ENCODE results near the gene RMND5B. TPM values are rescaled to one million over a fixed set of nuclear protein-coding genes. Genes with fewer than 3 reads are reported as not detected.
A peak's percentile ranks its signal among the peaks of the same experiment; 100 is the strongest.
"Not testable (repeated sequence)": the region's sequence is repeated elsewhere in the genome, so short reads cannot be mapped to it uniquely, and the experiment has no call there.

Gene RMND5B
- total and polyA plus RNA-seq, 5 experiments from 2014 or later: 24.9 to 39.0 (median 33.8) TPM

- H3K9me3 Mint-ChIP-seq: no peaks in the 10 kb centered on the region
- peak overlapping the region in 6 of 10 donors; percentile 40 to 71 (median 61) for H3K27ac Mint-ChIP-seq
- no peak for DNase-seq
- no peak overlapping the region for H3K4me3 Mint-ChIP-seq
- H3K27me3 Mint-ChIP-seq: no peaks in the 10 kb centered on the region
- POLR2A ChIA-PET: interaction anchor here (0.7 to 2.2 kb wide), 6 partner anchors 9 to 82 kb away, joined by 3 to 7 read pairs (median 5); partner anchors contain the start of genes N4BP3 and NHP2
- H3K4me1 Mint-ChIP-seq: peaks cover 17 to 71% (median 49%) of the 10 kb centered on the region in 4 donors
- ATAC-seq: no peak
- H3K36me3 Mint-ChIP-seq: peaks cover 0 to 25% (median 0%) of the 10 kb centered on the region in 3 donors
Measured at GRCh38 chr5:178123966-178124925, 6.6 kb upstream of the RMND5B start.

DNA sequence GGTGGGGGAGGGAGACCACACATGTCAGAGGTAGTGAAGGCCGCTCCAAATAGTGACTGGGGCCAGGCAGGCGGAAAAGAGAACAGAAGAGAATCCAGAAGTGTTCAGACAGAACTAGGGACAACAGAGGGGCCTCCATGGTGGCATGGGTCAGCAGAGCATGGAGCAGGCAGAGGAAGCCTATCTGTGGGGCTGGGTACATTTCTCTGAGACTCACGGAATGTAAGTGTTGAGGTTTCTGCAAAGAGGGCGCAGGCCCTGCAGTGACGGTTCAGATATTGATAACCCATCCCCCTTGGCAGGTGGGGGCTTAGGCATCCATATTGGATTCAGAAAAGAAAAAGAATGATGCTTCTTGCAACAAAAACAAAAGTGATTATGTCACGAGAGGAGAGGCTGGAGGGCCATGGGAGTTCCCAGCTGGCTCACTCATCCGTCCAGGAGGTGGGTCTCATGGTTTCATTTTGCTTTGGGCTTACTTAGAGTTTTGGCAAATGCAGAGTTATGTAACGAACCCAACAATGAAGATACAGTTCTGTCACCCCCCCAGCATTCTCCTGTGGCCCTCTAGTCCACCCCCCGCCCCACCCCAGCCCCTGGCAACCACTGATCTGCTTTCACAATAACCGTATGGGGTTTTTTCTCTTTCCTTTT, 5.4 kb upstream of the RMND5B start:
- Mint-ChIP-seq H3K36me3 (peaks cover 0 to 25% (median 0%) of the 10 kb centered on the region in 3 donors), H3K27ac (peak overlapping the region in 3 of 10 donors; percentile 36 to 90 (median 66)), H3K4me1 (peaks cover 17 to 67% (median 48%) of the 10 kb centered on the region in 4 donors), H3K27me3 (no peaks in the 10 kb centered on the region), H3K9me3 (no peaks in the 10 kb centered on the region), H3K4me3 (no peak overlapping the region)
- DNase-seq (no peak), ATAC-seq (no peak)
- POLR2A ChIA-PET: interaction anchor here (1.6 kb wide), 1 partner anchor 11 kb away, joined by 7 read pairs; the partner anchor contains the start of gene N4BP3

- POLR2A ChIA-PET: interaction anchor here (0.5 kb wide), 1 partner anchor 8 kb away, joined by 3 read pairs; no protein-coding TSS in a partner anchor
- peaks cover 0 to 16% (median 0%) of the 10 kb centered on the region in 3 donors for H3K36me3 Mint-ChIP-seq
- no peaks in the 10 kb centered on the region for H3K9me3 Mint-ChIP-seq
- peak overlapping the region in 5 of 10 donors; percentile 16 to 89 (median 60) for H3K27ac Mint-ChIP-seq
- no peak for DNase-seq
- no peak overlapping the region for H3K4me3 Mint-ChIP-seq
- ATAC-seq: no peak
- H3K27me3 Mint-ChIP-seq: no peaks in the 10 kb centered on the region
- H3K4me1 Mint-ChIP-seq: peaks cover 14 to 62% (median 43%) of the 10 kb centered on the region in 4 donors
Measured at GRCh38 chr5:178126556-178126955, 4.3 kb upstream of the RMND5B start.

- H3K27me3 Mint-ChIP-seq, ATAC-seq, POLR2A ChIA-PET, DNase-seq, H3K9me3 Mint-ChIP-seq: not testable (repeated sequence)
- H3K27ac Mint-ChIP-seq: peak overlapping the region in 7 of 10 donors; percentile 6 to 84 (median 51)
- peak overlapping the region in 1 of 10 donors; percentile 30 for H3K4me3 Mint-ChIP-seq
- H3K4me1 Mint-ChIP-seq: peaks cover 15 to 61% (median 45%) of the 10 kb centered on the region in 4 donors
- peaks cover 0 to 15% (median 0%) of the 10 kb centered on the region in 3 donors for H3K36me3 Mint-ChIP-seq
Measured at GRCh38 chr5:178127300-178128009, 3.4 kb upstream of the RMND5B start.

DNA sequence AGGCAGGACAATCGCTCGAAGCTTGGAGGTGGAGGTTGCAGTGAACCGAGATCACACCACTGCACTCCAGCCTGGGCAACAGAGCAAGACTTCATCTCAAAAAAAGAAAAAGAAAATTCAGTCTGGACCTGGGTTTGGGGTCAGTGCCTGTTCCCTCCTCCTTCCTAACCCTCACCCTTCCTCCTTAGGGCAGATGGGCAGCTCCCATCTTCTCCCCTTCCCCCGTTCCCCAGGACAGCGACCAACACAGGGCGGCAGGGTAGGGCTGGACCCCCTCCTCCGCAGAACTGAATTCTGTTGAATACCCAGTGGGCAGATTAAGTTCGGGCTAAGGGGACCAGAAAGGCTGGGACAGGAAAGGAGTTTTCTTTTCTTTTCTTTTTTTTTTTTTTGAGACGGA, 1.5 kb upstream of the RMND5B start:
- ATAC-seq (no peak), DNase-seq (no peak)
- POLR2A ChIA-PET: interaction anchor here (0.8 to 4.2 kb wide), 3 partner anchors 9 to 17 kb away, joined by 3 to 37 read pairs (median 10); partner anchors contain the start of gene N4BP3
- no peaks in the 10 kb centered on the region for H3K9me3 Mint-ChIP-seq
- peak overlapping the region in 3 of 10 donors; percentile 5 to 62 (median 32) for H3K27ac Mint-ChIP-seq
- H3K36me3 Mint-ChIP-seq: peaks cover 0 to 16% (median 0%) of the 10 kb centered on the region in 3 donors
- H3K4me3 Mint-ChIP-seq: peak overlapping the region in 6 of 10 donors; percentile 10 to 39 (median 35)
- no peaks in the 10 kb centered on the region for H3K27me3 Mint-ChIP-seq
- H3K4me1 Mint-ChIP-seq: peaks cover 19 to 58% (median 43%) of the 10 kb centered on the region in 4 donors

DNA sequence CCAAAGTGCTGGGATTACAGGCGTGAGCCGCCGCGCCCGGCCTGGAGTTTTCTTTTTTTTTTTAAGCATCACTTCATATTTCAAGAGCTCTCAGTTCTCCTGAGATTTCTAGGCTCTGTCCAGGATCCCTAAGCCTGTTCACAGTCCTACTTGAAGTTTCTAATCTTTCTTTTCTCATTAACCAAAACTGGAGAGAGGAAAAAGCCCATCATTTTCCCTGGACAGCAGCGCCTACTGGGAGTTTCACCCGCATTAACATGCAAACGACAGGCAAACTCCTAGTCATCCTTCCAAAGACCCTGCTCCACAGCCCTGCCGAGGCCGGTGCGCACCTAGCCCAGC, 609 bp upstream of the RMND5B start:
- H3K36me3 Mint-ChIP-seq: peaks cover 0 to 19% (median 0%) of the 10 kb centered on the region in 3 donors
- not testable (repeated sequence) for H3K27me3 Mint-ChIP-seq, ATAC-seq, DNase-seq, H3K9me3 Mint-ChIP-seq
- peak overlapping the region; percentile 56 to 79 (median 72) for H3K4me3 Mint-ChIP-seq
- H3K4me1 Mint-ChIP-seq: peaks cover 14 to 54% (median 40%) of the 10 kb centered on the region in 4 donors
- POLR2A ChIA-PET: interaction anchor here (2.1 to 4.2 kb wide), 2 partner anchors 10 to 15 kb away, joined by 10 to 37 read pairs; partner anchors contain the start of gene N4BP3
- peak overlapping the region in 7 of 10 donors; percentile 13 to 69 (median 48) for H3K27ac Mint-ChIP-seq

DNA sequence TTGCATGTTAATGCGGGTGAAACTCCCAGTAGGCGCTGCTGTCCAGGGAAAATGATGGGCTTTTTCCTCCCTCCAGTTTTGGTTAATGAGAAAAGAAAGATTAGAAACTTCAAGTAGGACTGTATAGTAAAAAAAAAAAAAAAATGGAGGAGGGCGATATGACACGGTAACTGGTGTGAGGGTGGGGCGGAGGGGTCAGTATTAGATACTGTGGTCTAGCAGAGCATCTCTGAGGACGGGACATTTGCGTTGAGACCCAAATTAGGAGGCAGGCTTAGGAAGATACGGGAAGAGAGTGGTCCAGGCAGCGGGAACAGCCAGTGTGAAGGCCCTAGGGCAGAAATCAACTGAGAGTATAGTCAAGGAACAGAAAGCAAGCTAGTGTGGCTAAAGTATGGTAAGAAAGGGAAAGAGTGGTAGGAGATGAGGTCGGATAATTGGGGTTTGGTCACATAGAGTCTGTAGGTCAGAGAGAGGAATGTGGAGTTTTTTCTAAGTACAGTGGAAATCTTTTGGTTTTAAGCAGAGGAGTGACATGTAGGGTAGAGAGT, 707 bp downstream of the RMND5B start:
- Mint-ChIP-seq H3K27me3 (no peaks in the 10 kb centered on the region), H3K27ac (peak overlapping the region; percentile 79 to 95 (median 87)), H3K4me1 (peaks cover 20 to 60% (median 41%) of the 10 kb centered on the region in 4 donors), H3K4me3 (peak overlapping the region; percentile 63 to 93 (median 86)), H3K9me3 (no peaks in the 10 kb centered on the region), H3K36me3 (peaks cover 0 to 26% (median 0%) of the 10 kb centered on the region in 3 donors)
- POLR2A ChIA-PET: interaction anchor here (0.7 to 4.2 kb wide), 7 partner anchors 9 to 73 kb away, joined by 3 to 37 read pairs (median 7); partner anchors contain the start of genes HNRNPAB, N4BP3 and NHP2
- DNase-seq (no peak), ATAC-seq (no peak)

DNA sequence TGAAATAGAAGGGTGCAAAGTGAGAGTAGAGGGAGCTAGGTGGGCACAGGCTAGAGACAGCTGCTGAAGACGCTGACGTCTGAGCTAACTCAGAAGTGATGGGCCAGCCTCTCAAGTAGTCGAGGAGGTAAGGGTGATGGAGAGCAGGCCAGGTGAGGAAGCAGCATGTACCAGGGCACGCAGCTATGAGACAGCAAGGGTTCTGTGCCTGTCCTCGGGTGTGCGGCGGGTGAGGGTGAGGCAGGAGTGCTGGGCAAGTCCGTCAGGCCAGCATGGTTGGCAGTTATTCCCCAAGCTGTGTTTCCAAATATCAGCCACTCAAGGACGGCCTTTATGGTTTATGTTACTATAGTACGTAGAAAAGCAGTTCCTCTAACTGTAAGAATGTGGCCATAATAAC, 6.2 kb downstream of the RMND5B start:
- DNase-seq (no peak), ATAC-seq (no peak)
- POLR2A ChIA-PET: interaction anchor here (1.0 to 1.5 kb wide), 2 partner anchors 16 to 22 kb away, joined by 3 to 6 read pairs; no protein-coding TSS in a partner anchor
- peaks cover 0 to 59% (median 0%) of the 10 kb centered on the region in 3 donors for H3K36me3 Mint-ChIP-seq
- H3K27me3 Mint-ChIP-seq: no peaks in the 10 kb centered on the region
- H3K4me1 Mint-ChIP-seq: peaks cover 14 to 46% (median 28%) of the 10 kb centered on the region in 4 donors
- H3K4me3 Mint-ChIP-seq: no peak overlapping the region
- peak overlapping the region in 6 of 10 donors; percentile 28 to 79 (median 48) for H3K27ac Mint-ChIP-seq
- H3K9me3 Mint-ChIP-seq: no peaks in the 10 kb centered on the region

GRCh38 chr5:178137991-178138390, 7.2 kb downstream of the RMND5B start:
- ATAC-seq (no peak), DNase-seq (no peak)
- POLR2A ChIA-PET: interaction anchor here (0.6 to 1.5 kb wide), 2 partner anchors 17 to 23 kb away, joined by 5 to 6 read pairs; no protein-coding TSS in a partner anchor
- no peak overlapping the region for H3K4me3 Mint-ChIP-seq
- peaks cover 10 to 39% (median 26%) of the 10 kb centered on the region in 4 donors for H3K4me1 Mint-ChIP-seq
- no peak overlapping the region for H3K27ac Mint-ChIP-seq
- peaks cover 0 to 68% (median 0%) of the 10 kb centered on the region in 3 donors for H3K36me3 Mint-ChIP-seq
- H3K9me3 Mint-ChIP-seq: no peaks in the 10 kb centered on the region
- H3K27me3 Mint-ChIP-seq: no peaks in the 10 kb centered on the region

DNA sequence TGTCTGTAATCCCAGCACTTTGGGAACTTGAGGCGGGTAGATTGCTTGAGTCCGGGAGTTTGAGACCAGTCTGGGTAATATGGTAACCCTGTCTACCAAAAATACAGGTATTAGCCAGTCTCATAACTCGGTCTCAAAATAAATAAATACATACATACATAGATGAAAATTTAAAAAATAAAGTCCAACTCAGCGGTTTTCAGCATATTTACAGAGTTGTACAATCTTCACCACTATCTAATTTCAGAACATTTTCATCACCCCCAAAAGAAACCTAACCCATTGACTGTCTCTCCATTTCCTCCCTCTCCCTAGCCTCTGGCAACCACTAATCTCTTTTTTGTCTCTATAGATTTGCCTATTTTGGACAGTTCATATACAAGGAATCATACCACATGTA, 10.7 kb downstream of the RMND5B start:
- peak overlapping the region in 1 of 10 donors; percentile 2 for H3K27ac Mint-ChIP-seq
- POLR2A ChIA-PET: interaction anchor here (1.0 to 1.2 kb wide), 2 partner anchors 12 to 21 kb away, joined by 3 to 7 read pairs; partner anchors contain the start of gene NHP2
- H3K9me3 Mint-ChIP-seq: no peaks in the 10 kb centered on the region
- no peak overlapping the region for H3K4me3 Mint-ChIP-seq
- H3K27me3 Mint-ChIP-seq: no peaks in the 10 kb centered on the region
- DNase-seq (no peak), ATAC-seq (no peak)
- H3K36me3 Mint-ChIP-seq: peaks cover 0 to 70% (median 2%) of the 10 kb centered on the region in 3 donors
- peaks cover 3 to 17% (median 7%) of the 10 kb centered on the region in 4 donors for H3K4me1 Mint-ChIP-seq

- Mint-ChIP-seq H3K36me3 (peaks cover 0 to 74% (median 2%) of the 10 kb centered on the region in 3 donors), H3K9me3 (no peaks in the 10 kb centered on the region), H3K4me1 (peaks cover 0 to 12% (median 0%) of the 10 kb centered on the region in 4 donors), H3K27me3 (no peaks in the 10 kb centered on the region), H3K4me3 (no peak overlapping the region), H3K27ac (peak overlapping the region in 2 of 10 donors; percentile 11 to 31)
- ATAC-seq (no peak), DNase-seq (no peak)
- POLR2A ChIA-PET: interaction anchor here (1.0 to 1.6 kb wide), 2 partner anchors 12 to 67 kb away, joined by 3 read pairs; no protein-coding TSS in a partner anchor
Measured at GRCh38 chr5:178142642-178143041, 11.8 kb downstream of the RMND5B start.
